B cell (primary cell): Measurements from ENCODE around the gene BMP10. TPM values are rescaled to one million over a fixed set of nuclear protein-coding genes. Genes with fewer than 3 reads are reported as not detected.

Source experiments
- ATAC-seq: fragments of 200-7000 bp; cut with Tn5 transposase; one replicate; pipeline ENCODE4 v1.10.0; 2021; ENCODE audit warnings: low read depth, mild to moderate bottlenecking, moderate number of reproducible peaks, moderate library complexity
- CTCF ChIA-PET: fragments of 350-600 bp; sonication (Branson Sonifier 250); formaldehyde crosslinking; loops from one replicate; lab custom pipeline; 2021; ENCODE audit warnings: antibody characterized with exemption, inconsistent platforms; lab: Charles Lee
- POLR2A ChIA-PET: fragments of 350-600 bp; sonication (Branson Sonifier 250); formaldehyde crosslinking; loops from one replicate; lab custom pipeline; 2021; ENCODE audit warnings: antibody characterized with exemption; lab: Charles Lee
- DNase-seq: peaks from one replicate; pipeline ENCODE4 v3.0.0; 2013
- H2AFZ ChIP-seq: 2 replicates; pipeline ENCODE4 v1.6.1; 2012; ENCODE audit warnings: mild to moderate bottlenecking, low read depth, low read length; ENCODE audit not compliant: insufficient read depth, poor library complexity, severe bottlenecking
- H3K27ac ChIP-seq, 2 donors: 1 replicate in 1 of 2; 2 replicates in 1 of 2; pipeline ENCODE4 v1.5.1; 2012 to 2013; ENCODE audit warnings: low read length in 2 of 2, mild to moderate bottlenecking in 2 of 2, moderate library complexity in 1 of 2
- H3K27me3 ChIP-seq, 4 experiments: fragments of 200-600 bp in 1 of 4; sonication (generic) in 1 of 4; replicated peaks in 1 of 4; 1 replicate in 2 of 4; 2 replicates in 2 of 4; pipeline versions ENCODE4 v1.6.1 to v1.7.0; 2013 to 2016; ENCODE audit warnings: low read length in 3 of 4, mild to moderate bottlenecking in 2 of 4, mixed read lengths in 1 of 4, moderate library complexity in 1 of 4; ENCODE audit not compliant: insufficient read depth in 4 of 4, control insufficient read depth in 3 of 4; ENCODE audit errors: control extremely low read depth in 1 of 4
- H3K36me3 ChIP-seq, 2 experiments: replicated peaks in 1 of 2; 1 replicate in 1 of 2; 2 replicates in 1 of 2; pipeline versions ENCODE4 v1.6.1 to v1.7.1; 2013; ENCODE audit warnings: low read length in 1 of 2; ENCODE audit not compliant: insufficient read depth in 2 of 2, control insufficient read depth in 1 of 2; ENCODE audit errors: control extremely low read depth in 1 of 2, extremely low read depth in 1 of 2
- H3K4me1 ChIP-seq, 2 donors: fragments of 200-600 bp in 1 of 2; sonication (generic) in 1 of 2; 1 replicate in 1 of 2; 2 replicates in 1 of 2; pipeline versions ENCODE4 v1.5.1 to v1.6.1; 2013 to 2017; ENCODE audit warnings: low read length in 2 of 2; ENCODE audit not compliant: control insufficient read depth in 2 of 2, insufficient read depth in 2 of 2
- H3K4me2 ChIP-seq: replicated peaks from 2 replicates; pipeline ENCODE3; 2012; ENCODE audit warnings: mild to moderate bottlenecking, low read depth, low read length; ENCODE audit not compliant: poor library complexity, severe bottlenecking
- H3K4me3 ChIP-seq, 5 experiments: fragments of 200-600 bp in 1 of 5; sonication (generic) in 1 of 5; 1 replicate in 3 of 5; 2 replicates in 2 of 5; pipeline versions ENCODE4 v1.5.1 to v1.7.0; 2011 to 2016; ENCODE audit warnings: low read length in 4 of 5, mild to moderate bottlenecking in 4 of 5, low read depth in 2 of 5, control low read depth in 1 of 5, moderate library complexity in 1 of 5; ENCODE audit not compliant: insufficient read depth in 1 of 5; ENCODE audit errors: control extremely low read depth in 1 of 5, extremely low read depth in 1 of 5
- H3K79me2 ChIP-seq: fragments of 200-600 bp; sonication (generic); one replicate; pipeline ENCODE4 v1.6.0; 2016; ENCODE audit warnings: low read length; ENCODE audit not compliant: control insufficient read depth, insufficient read depth
- H3K9ac ChIP-seq: fragments of 200-600 bp; sonication (generic); 2 replicates; pipeline ENCODE4 v1.6.1; 2017; ENCODE audit warnings: mild to moderate bottlenecking, low read length, moderate library complexity
- H3K9me3 ChIP-seq, 3 donors: one replicate each; pipeline versions ENCODE4 v1.6.1 to v1.7.1; 2013; ENCODE audit warnings: low read length in 2 of 3; ENCODE audit not compliant: control insufficient read depth in 2 of 3, insufficient read depth in 1 of 3; ENCODE audit errors: control extremely low read depth in 1 of 3
- H4K20me1 ChIP-seq: 2 replicates; pipeline ENCODE4 v1.6.0; 2012; ENCODE audit warnings: mild to moderate bottlenecking, low read length; ENCODE audit not compliant: insufficient read depth, control insufficient read depth, poor library complexity, severe bottlenecking
- H3K27ac Mint-ChIP-seq: one replicate; pipeline ENCODE4 v1.8.0; 2021; ENCODE audit warnings: mixed read lengths
- H3K27me3 Mint-ChIP-seq: one replicate; pipeline ENCODE4 v1.8.0; 2021; ENCODE audit warnings: mixed read lengths
- H3K4me1 Mint-ChIP-seq: one replicate; pipeline ENCODE4 v1.8.0; 2021; ENCODE audit warnings: mixed read lengths
- H3K4me3 Mint-ChIP-seq: one replicate; pipeline ENCODE4 v1.8.0; 2021; ENCODE audit warnings: mixed read lengths
- H3K9me3 Mint-ChIP-seq: one replicate; pipeline ENCODE4 v1.8.0; 2022; ENCODE audit warnings: mixed read lengths; ENCODE audit not compliant: insufficient read depth
- EZH2 ChIP-seq: IDR thresholded peaks from 2 replicates; pipeline ENCODE4 v1.6.1; 2012; ENCODE audit warnings: borderline replicate concordance, low read depth, mild to moderate bottlenecking, moderate library complexity, low read length; ENCODE audit not compliant: insufficient read depth, poor library complexity, severe bottlenecking
- WGBS: methylation state at CpG from one replicate; pipeline ENCODE4 v1.1.5; 2013; ENCODE audit warnings: missing lambda C conversion rate; ENCODE audit not compliant: insufficient coverage; 5-methylcytosine and 5-hydroxymethylcytosine counted together
- intact Hi-C: fragments of 100-400 bp; cut with micrococcal nuclease; formaldehyde crosslinking; loops from one replicate; pipeline ENCODE4 v1.10.0; 2022
- polyA plus RNA-seq: library from polyadenylated mRNA; depleted of rRNA; stranded (reverse); fragments of >200 nt; gene quantifications from 2 replicates; pipeline ENCODE4 v1.2.3, GENCODE V29; 2012
- total RNA-seq, 2 donors: library from RNA; stranded (reverse); fragments of 120-200 nt in 1 of 2; gene quantifications; 1 replicate in 1 of 2; 2 replicates in 1 of 2; pipeline versions ENCODE4 v1.2.3 to v1.2.4, GENCODE V29; 2013 to 2022
- TF ChIP-seq, protein P1 (sequence below): fragments of 200-600 bp; IDR thresholded peaks from one replicate; pipeline ENCODE4 v1.8.0; 2022; ENCODE audit warnings: antibody characterized with exemption, mild to moderate bottlenecking

Gene BMP10
- total and polyA plus RNA-seq, 2 donors (not counting 1 experiment from before 2014, with no cell fraction given) = not detected

DNA sequence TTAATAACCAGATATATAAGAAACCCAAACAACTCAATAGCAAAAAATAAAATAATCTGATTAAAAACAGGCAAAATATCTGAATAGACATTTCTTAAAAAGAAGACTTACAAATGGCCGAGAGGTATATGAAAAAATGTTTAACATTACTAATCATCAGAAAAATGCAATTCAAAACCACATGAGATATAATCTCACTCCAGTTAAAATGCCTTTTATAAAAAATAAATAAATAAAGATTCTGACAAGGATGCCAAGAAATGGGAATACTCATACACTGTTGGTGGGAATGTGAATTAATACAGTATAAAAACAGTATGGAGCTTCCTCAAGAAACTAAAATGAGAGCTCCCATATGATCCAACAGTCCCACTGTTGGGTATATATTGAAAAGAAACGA, 33.9 kb upstream of the BMP10 start:
- DNase-seq = no peak
- no peak overlapping the region for H2AFZ ChIP-seq
- peaks cover 0 to 14% (median 11%) of the 10 kb centered on the region in 3 donors for H3K9me3 ChIP-seq
- ChIA-PET POLR2A (no interaction called here), CTCF (interaction anchor here (0.6 to 5.6 kb wide), 3 partner anchors 20 to 154 kb away, joined by 3 to 105 read pairs (median 10); no protein-coding TSS in a partner anchor)
- TF ChIP-seq EZH2 = no peak
- TF ChIP-seq, protein P1, sequence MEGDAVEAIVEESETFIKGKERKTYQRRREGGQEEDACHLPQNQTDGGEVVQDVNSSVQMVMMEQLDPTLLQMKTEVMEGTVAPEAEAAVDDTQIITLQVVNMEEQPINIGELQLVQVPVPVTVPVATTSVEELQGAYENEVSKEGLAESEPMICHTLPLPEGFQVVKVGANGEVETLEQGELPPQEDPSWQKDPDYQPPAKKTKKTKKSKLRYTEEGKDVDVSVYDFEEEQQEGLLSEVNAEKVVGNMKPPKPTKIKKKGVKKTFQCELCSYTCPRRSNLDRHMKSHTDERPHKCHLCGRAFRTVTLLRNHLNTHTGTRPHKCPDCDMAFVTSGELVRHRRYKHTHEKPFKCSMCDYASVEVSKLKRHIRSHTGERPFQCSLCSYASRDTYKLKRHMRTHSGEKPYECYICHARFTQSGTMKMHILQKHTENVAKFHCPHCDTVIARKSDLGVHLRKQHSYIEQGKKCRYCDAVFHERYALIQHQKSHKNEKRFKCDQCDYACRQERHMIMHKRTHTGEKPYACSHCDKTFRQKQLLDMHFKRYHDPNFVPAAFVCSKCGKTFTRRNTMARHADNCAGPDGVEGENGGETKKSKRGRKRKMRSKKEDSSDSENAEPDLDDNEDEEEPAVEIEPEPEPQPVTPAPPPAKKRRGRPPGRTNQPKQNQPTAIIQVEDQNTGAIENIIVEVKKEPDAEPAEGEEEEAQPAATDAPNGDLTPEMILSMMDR = no peak
- H3K27me3 ChIP-seq = no peaks in the 10 kb centered on the region
- intact Hi-C loops = loop anchor here (5.0 kb wide), 1 partner anchor 138 kb away; no protein-coding TSS in a partner anchor
- no peak overlapping the region for H3K4me2 ChIP-seq
- no peak overlapping the region for H3K4me3 ChIP-seq
- no peaks in the 10 kb centered on the region for H4K20me1 ChIP-seq
- H3K4me1 ChIP-seq = peaks cover 22 to 24% of the 10 kb centered on the region in 2 donors
- Mint-ChIP-seq H3K9me3 (no peaks in the 10 kb centered on the region), H3K4me1 (peaks cover 32% of the 10 kb centered on the region), H3K27ac (no peak overlapping the region), H3K27me3 (no peaks in the 10 kb centered on the region), H3K4me3 (no peak overlapping the region)
- no CpG with 5 or more reads among the region's 2 CpGs for WGBS
- no peak overlapping the region for H3K27ac ChIP-seq
- no peak for ATAC-seq
- H3K36me3 ChIP-seq = no peaks in the 10 kb centered on the region
- H3K9ac ChIP-seq = no peak overlapping the region
- no peaks in the 10 kb centered on the region for H3K79me2 ChIP-seq

DNA sequence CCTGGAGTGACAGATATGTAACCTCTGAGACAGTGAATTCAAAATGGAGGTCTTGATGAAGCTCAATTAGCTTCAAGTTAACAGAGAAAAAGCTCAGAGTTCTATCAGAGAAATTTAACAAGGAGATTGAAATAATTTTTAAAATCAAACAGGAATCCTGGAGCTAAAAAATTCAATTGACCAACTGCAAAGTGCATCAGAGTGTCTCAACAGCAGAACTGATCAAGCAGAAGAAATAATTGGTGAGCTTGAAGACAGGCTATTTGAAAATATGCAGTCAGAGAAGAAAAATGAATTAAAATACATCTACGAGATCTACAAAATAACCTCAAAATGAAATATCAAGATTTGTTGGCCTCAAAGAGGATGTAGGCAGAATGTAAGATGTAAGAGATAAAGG, 30.4 kb upstream of the BMP10 start:
- Mint-ChIP-seq H3K9me3 (no peaks in the 10 kb centered on the region), H3K4me1 (peaks cover 6% of the 10 kb centered on the region), H3K27me3 (no peaks in the 10 kb centered on the region), H3K4me3 (no peak overlapping the region), H3K27ac (no peak overlapping the region)
- no peak for TF ChIP-seq EZH2
- TF ChIP-seq, protein P1 = no peak
- H4K20me1 ChIP-seq = no peaks in the 10 kb centered on the region
- intact Hi-C loops = no loop called here
- DNase-seq (no peak), ATAC-seq (no peak)
- H3K4me2 ChIP-seq = no peak overlapping the region
- CTCF ChIA-PET = interaction anchor here (1.9 kb wide), 1 partner anchor 192 kb away, joined by 6 read pairs; no protein-coding TSS in a partner anchor
- H3K9me3 ChIP-seq = peaks cover 0 to 11% (median 10%) of the 10 kb centered on the region in 3 donors
- no peak overlapping the region for H3K27ac ChIP-seq
- POLR2A ChIA-PET = interaction anchor here (0.7 kb wide), 1 partner anchor 93 kb away, joined by 3 read pairs; no protein-coding TSS in a partner anchor
- H3K36me3 ChIP-seq = no peaks in the 10 kb centered on the region
- H2AFZ ChIP-seq = no peak overlapping the region
- H3K79me2 ChIP-seq = no peaks in the 10 kb centered on the region
- H3K9ac ChIP-seq = no peak overlapping the region
- H3K27me3 ChIP-seq = peaks cover 0 to 4% (median 0%) of the 10 kb centered on the region in 4 experiments
- no CpG with 5 or more reads among the region's 1 CpG for WGBS
- no peak overlapping the region for H3K4me3 ChIP-seq
- peaks cover 0 to 3% of the 10 kb centered on the region in 2 donors for H3K4me1 ChIP-seq
